Tibial nerve (tissue), 4 donors: ENCODE measurements around the gene EN1. TPM values are rescaled to one million over a fixed set of nuclear protein-coding genes. Genes with fewer than 3 reads are reported as not detected.

Source experiments
- DNase-seq, 2 donors: peaks; one replicate each; pipeline ENCODE4 v3.0.0-alpha.2; 2019; ENCODE audit warnings: low spot score in 2 of 2
- H3K27ac ChIP-seq, 4 donors: fragments of 200-600 bp; sonication (generic) in 3 of 4; one replicate each; pipeline ENCODE4 v1.5.1; 2017 to 2019; ENCODE audit warnings: mild to moderate bottlenecking in 1 of 4
- H3K27me3 ChIP-seq, 2 donors: fragments of 200-600 bp; sonication (generic) in 1 of 2; one replicate each; pipeline versions ENCODE4 v1.5.1 to v1.6.0; 2017 to 2019
- H3K36me3 ChIP-seq, 3 donors: fragments of 200-600 bp; sonication (generic); one replicate each; pipeline ENCODE4 v1.5.1; 2018 to 2019
- H3K4me1 ChIP-seq, 4 donors: fragments of 200-600 bp; sonication (generic) in 3 of 4; one replicate each; pipeline ENCODE4 v1.5.1; 2017 to 2019
- H3K4me3 ChIP-seq, 4 donors: fragments of 200-600 bp; sonication (generic) in 3 of 4; one replicate each; pipeline ENCODE4 v1.5.1; 2017 to 2019; ENCODE audit warnings: mild to moderate bottlenecking in 1 of 4, moderate library complexity in 1 of 4
- H3K9me3 ChIP-seq, 4 donors: fragments of 200-600 bp; sonication (generic) in 3 of 4; one replicate each; pipeline ENCODE4 v1.5.1; 2017 to 2019
- CTCF ChIP-seq, 5 experiments: fragments of 200-600 bp in 3 of 5; fragments of 450-650 bp in 2 of 5; sonication (generic) in 3 of 5; IDR thresholded peaks; one replicate each; pipeline ENCODE4 v1.5.1; 2016 to 2019; ENCODE audit warnings: antibody characterized with exemption in 5 of 5, mild to moderate bottlenecking in 3 of 5, moderate library complexity in 2 of 5
- EP300 ChIP-seq, 2 donors: sonication (generic); formaldehyde crosslinking; IDR thresholded peaks; one replicate each; pipeline ENCODE4 v1.6.1; 2017; ENCODE audit warnings: antibody characterized with exemption in 2 of 2, mild to moderate bottlenecking in 1 of 2
- POLR2A ChIP-seq, 2 donors: fragments of 450-650 bp; IDR thresholded peaks; one replicate each; pipeline ENCODE4 v1.6.1; 2017; ENCODE audit warnings: antibody characterized with exemption in 2 of 2, mild to moderate bottlenecking in 2 of 2, moderate library complexity in 2 of 2
- WGBS, 2 donors: methylation state at CpG; one replicate each; pipeline ENCODE4 v1.1.5; 2018; 5-methylcytosine and 5-hydroxymethylcytosine counted together
- total RNA-seq, 4 donors: library from RNA; depleted of rRNA; stranded (reverse); fragments of >200 nt; gene quantifications; one replicate each; pipeline ENCODE4 v1.1.0, GENCODE V29; 2016

Gene EN1
- total RNA-seq, 4 donors from 2014 or later = 0.63 to 0.90 (median 0.78) TPM; not detected in 1

DNA sequence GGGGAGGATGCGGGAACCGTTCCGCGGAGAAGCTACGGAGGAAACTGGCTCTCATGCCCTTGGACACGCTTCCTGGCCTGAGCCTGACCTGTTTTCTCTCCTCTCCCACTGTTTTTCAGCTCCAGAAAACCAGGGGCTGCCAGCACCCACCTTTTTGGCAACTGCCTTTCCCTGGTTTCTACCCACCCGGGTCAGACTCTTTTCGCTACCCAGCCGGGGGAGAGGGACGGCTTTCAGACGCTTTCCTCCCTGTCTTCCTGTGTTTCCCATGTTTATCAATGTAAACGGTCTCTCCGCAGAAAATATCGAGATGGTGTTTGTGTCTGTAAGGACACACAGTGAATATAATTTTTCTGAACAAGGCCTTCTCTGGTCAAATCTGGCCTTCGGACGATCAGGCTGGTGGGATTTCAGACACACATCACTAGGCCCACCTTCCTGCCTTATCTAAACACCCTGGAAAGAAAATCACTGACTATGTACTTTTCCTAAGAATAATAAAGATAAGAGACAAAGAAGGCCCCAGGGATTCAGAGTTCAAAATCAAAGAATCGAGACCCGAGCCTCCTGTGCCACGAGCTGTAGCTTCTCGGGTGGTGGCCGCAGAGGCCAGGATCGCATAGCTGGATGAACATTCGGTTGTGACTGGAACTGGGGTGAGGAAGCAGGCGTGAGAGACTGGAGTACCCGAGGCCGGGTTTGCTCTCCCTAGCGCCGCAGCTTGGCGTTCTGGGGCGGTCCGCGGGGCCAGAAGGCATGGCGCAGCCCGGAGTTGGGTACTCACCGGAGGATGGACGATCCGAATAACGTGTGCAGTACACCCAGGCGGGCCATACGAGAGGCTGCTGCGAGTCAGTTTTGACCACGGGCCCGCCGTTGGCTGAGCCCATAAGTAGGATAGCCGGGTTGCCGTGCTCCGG lies 1.7 kb downstream of the EN1 start:
- H3K4me1 ChIP-seq = peaks cover 0 to 76% (median 19%) of the 10 kb centered on the region in 4 donors
- H3K4me3 ChIP-seq = peak overlapping the region in 1 of 4 donors; percentile 51
- H3K36me3 ChIP-seq = no peaks in the 10 kb centered on the region
- 15 to 26% methylated on average over 29 to 41 of the region's 47 CpGs for WGBS, 2 donors
- no peak for DNase-seq
- peaks cover 10 to 96% of the 10 kb centered on the region in 2 donors for H3K27me3 ChIP-seq
- no peaks in the 10 kb centered on the region for H3K9me3 ChIP-seq
- no peak overlapping the region for H3K27ac ChIP-seq
- no peak for TF ChIP-seq EP300 (IDR thresholded peaks at IDR 0.05)
- TF ChIP-seq CTCF (IDR thresholded peaks at IDR 0.05) = no peak
- no peak for TF ChIP-seq POLR2A (IDR thresholded peaks at IDR 0.05)

DNA sequence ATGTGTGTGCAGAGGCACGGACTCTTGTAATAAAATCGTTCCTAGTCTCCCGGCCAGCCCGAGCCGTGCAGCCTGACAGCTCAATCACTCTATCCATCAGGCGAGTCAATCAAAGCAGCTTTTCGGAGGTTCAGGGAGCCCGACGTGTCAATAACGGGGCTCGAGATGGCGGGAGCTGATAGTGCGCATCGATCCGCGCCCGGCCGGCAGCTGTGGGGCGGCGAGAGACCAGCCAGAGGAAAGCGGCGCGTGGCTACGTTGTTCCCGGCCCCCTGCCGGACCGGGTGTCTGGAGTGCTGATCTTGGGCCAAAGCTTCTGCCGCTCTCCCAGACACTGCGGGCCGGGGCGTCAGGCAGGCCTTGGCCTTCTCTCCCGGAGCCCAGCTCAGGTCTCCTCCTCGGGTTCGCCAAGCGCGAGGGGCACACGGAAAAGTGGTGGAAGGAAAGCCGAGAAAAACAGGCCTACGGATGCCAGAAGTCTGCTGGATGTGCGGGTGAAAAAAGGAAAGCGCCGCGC lies 2.4 kb downstream of the EN1 start:
- H3K9me3 ChIP-seq = no peaks in the 10 kb centered on the region
- H3K4me1 ChIP-seq = peaks cover 0 to 73% (median 19%) of the 10 kb centered on the region in 4 donors
- peaks cover 10 to 96% of the 10 kb centered on the region in 2 donors for H3K27me3 ChIP-seq
- H3K27ac ChIP-seq = no peak overlapping the region
- DNase-seq = no peak
- WGBS, 2 donors = 31 to 45% methylated on average over 29 to 42 of the region's 43 CpGs
- H3K4me3 ChIP-seq = no peak overlapping the region
- no peaks in the 10 kb centered on the region for H3K36me3 ChIP-seq
- TF ChIP-seq EP300 (IDR thresholded peaks at IDR 0.05) (no peak), CTCF (IDR thresholded peaks at IDR 0.05) (no peak), POLR2A (IDR thresholded peaks at IDR 0.05) (no peak)

DNA sequence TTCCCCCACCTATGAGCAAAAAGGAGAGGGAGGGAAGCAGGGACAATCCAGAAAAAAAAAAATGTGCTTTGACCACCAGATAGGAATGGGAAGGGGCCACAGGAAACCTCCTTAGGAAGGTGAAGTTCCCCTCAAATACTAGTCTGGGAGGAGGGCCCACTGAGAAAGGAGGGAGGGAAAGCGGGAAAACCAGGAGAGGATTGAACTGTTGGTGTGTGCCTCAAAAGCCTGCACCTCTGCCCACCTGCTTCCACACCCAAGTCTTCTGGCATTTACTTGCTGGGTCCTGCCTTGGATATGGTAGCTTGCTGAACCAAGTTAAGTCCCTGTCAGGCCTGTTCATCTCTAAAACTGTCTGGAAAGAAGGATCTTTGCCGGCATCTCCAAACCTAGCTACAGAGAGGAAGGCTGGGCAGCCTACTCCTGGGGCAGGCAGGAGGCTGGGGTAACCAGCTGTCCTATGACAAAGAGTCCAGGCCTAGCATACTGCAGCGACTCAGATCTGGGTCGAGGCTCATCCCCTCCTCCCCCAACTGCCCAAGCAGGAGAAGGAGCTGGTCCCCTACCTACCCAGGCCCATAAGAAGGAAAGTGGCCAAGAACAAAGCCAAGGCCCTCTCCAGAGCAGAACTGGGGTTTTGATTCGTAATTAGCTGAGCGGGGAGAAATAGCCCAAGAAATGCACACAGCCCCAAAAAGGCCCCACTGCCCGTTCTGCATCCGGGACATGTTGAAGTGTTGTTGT lies 3.0 kb downstream of the EN1 start:
- H3K27ac ChIP-seq = no peak overlapping the region
- peaks cover 0 to 67% (median 19%) of the 10 kb centered on the region in 4 donors for H3K4me1 ChIP-seq
- H3K27me3 ChIP-seq = peaks cover 10 to 96% of the 10 kb centered on the region in 2 donors

GRCh38 chr2:118843483-118844132 lies 3.8 kb downstream of the EN1 start:
- no peak for DNase-seq
- TF ChIP-seq POLR2A (IDR thresholded peaks at IDR 0.05) = no peak
- no peak for TF ChIP-seq EP300 (IDR thresholded peaks at IDR 0.05)
- no peak for TF ChIP-seq CTCF (IDR thresholded peaks at IDR 0.05)
- Histone ChIP-seq H3K9me3 (no peaks in the 10 kb centered on the region), H3K4me1 (peaks cover 0 to 59% (median 18%) of the 10 kb centered on the region in 4 donors), H3K4me3 (no peak overlapping the region), H3K27ac (no peak overlapping the region), H3K36me3 (no peaks in the 10 kb centered on the region), H3K27me3 (peaks cover 10 to 96% of the 10 kb centered on the region in 2 donors)
- 21 to 24% methylated on average over 10 of the region's 10 CpGs for WGBS, 2 donors

More for the DNA sequence above, 3.0 kb downstream of the EN1 start:
- H3K9me3 ChIP-seq = no peaks in the 10 kb centered on the region
- WGBS, 2 donors = 32 to 40% methylated on average over 7 to 8 of the region's 8 CpGs
- H3K36me3 ChIP-seq = no peaks in the 10 kb centered on the region
- no peak for DNase-seq
- H3K4me3 ChIP-seq = no peak overlapping the region
- TF ChIP-seq EP300 (IDR thresholded peaks at IDR 0.05) (no peak), CTCF (IDR thresholded peaks at IDR 0.05) (no peak), POLR2A (IDR thresholded peaks at IDR 0.05) (no peak)
